KMS-11 (cell line): ENCODE results near the gene DENND1A.

Experiments
- H2AFZ ChIP-seq: fragments of 200-600 bp; sonication (generic); 2 replicates; pipeline ENCODE4 v1.6.1; 2016; ENCODE audit warnings: antibody characterized with exemption, mixed run types, low read depth
- H3K27ac ChIP-seq: fragments of 200-600 bp; sonication (generic); 2 replicates; pipeline ENCODE4 v1.6.1; 2016; ENCODE audit warnings: mild to moderate bottlenecking, mixed run types
- H3K27me3 ChIP-seq: fragments of 200-600 bp; sonication (generic); 2 replicates; pipeline ENCODE4 v1.6.1; 2017; ENCODE audit warnings: mild to moderate bottlenecking, low read depth, mixed run types, moderate library complexity; ENCODE audit not compliant: insufficient read depth
- H3K36me3 ChIP-seq: fragments of 200-600 bp; sonication (generic); 2 replicates; pipeline ENCODE4 v1.6.1; 2017; ENCODE audit warnings: mild to moderate bottlenecking, mixed run types; ENCODE audit not compliant: insufficient read depth
- H3K4me1 ChIP-seq: fragments of 200-600 bp; sonication (generic); 2 replicates; pipeline ENCODE4 v1.6.1; 2016; ENCODE audit warnings: mild to moderate bottlenecking, low read depth, mixed run types; ENCODE audit not compliant: poor library complexity, severe bottlenecking
- H3K4me2 ChIP-seq: fragments of 200-600 bp; sonication (generic); 2 replicates; pipeline ENCODE4 v1.7.0; 2016; ENCODE audit warnings: mild to moderate bottlenecking, mixed run types
- H3K4me3 ChIP-seq: fragments of 200-600 bp; sonication (generic); IDR thresholded peaks from 2 replicates; pipeline ENCODE4 v1.6.1; 2017; ENCODE audit warnings: low read depth, low read length, mixed read lengths; ENCODE audit not compliant: insufficient read depth
- H3K79me2 ChIP-seq: fragments of 200-600 bp; sonication (generic); 2 replicates; pipeline ENCODE4 v1.6.1; 2016; ENCODE audit warnings: low read depth, mixed run types; ENCODE audit not compliant: insufficient read depth
- H3K9ac ChIP-seq: fragments of 200-600 bp; sonication (generic); 2 replicates; pipeline ENCODE4 v1.6.1; 2016; ENCODE audit warnings: mild to moderate bottlenecking, mixed run types
- H4K20me1 ChIP-seq: fragments of 200-600 bp; sonication (generic); 2 replicates; pipeline ENCODE4 v1.6.1; 2016; ENCODE audit warnings: mild to moderate bottlenecking, mixed run types; ENCODE audit not compliant: insufficient read depth
- CTCF ChIP-seq: fragments of 200-600 bp; sonication (generic); conservative IDR thresholded peaks from 2 replicates; pipeline ENCODE4 v1.6.1; 2017; ENCODE audit warnings: low read depth, mild to moderate bottlenecking, antibody characterized with exemption, low read length, moderate library complexity, mixed read lengths

DENND1A gene

GRCh38 chr9:123954518-123955280 is 24.8 kb upstream of the DENND1A start:
- Histone ChIP-seq H3K79me2 (no peaks in the 10 kb centered on the region), H4K20me1 (no peaks in the 10 kb centered on the region), H3K27ac (no peak overlapping the region), H3K27me3 (no peaks in the 10 kb centered on the region), H3K36me3 (no peaks in the 10 kb centered on the region), H3K4me1 (no peaks in the 10 kb centered on the region), H3K4me2 (no peak overlapping the region), H3K4me3 (no peak overlapping the region), H3K9ac (no peak overlapping the region), H2AFZ (no peak overlapping the region)
- TF ChIP-seq CTCF = no peak

GRCh38 chr9:123952641-123953495 is 22.9 kb upstream of the DENND1A start:
- Histone ChIP-seq H3K9ac (no peak overlapping the region), H3K36me3 (no peaks in the 10 kb centered on the region), H3K79me2 (no peaks in the 10 kb centered on the region), H3K27me3 (no peaks in the 10 kb centered on the region), H3K4me1 (no peaks in the 10 kb centered on the region), H3K27ac (no peak overlapping the region), H2AFZ (no peak overlapping the region), H4K20me1 (no peaks in the 10 kb centered on the region), H3K4me3 (no peak overlapping the region), H3K4me2 (no peak overlapping the region)
- no peak for TF ChIP-seq CTCF

- no peaks in the 10 kb centered on the region for H3K79me2 ChIP-seq
- TF ChIP-seq CTCF = no peak
- no peaks in the 10 kb centered on the region for H4K20me1 ChIP-seq
- H3K4me2 ChIP-seq = no peak overlapping the region
- no peaks in the 10 kb centered on the region for H3K36me3 ChIP-seq
- no peak overlapping the region for H2AFZ ChIP-seq
- H3K4me1 ChIP-seq = no peaks in the 10 kb centered on the region
- no peak overlapping the region for H3K4me3 ChIP-seq
- no peak overlapping the region for H3K9ac ChIP-seq
- H3K27me3 ChIP-seq = no peaks in the 10 kb centered on the region
- no peak overlapping the region for H3K27ac ChIP-seq
Measured at GRCh38 chr9:123948286-123948685, 18.4 kb upstream of the DENND1A start.

- Histone ChIP-seq H3K4me3 (no peak overlapping the region), H3K4me1 (no peaks in the 10 kb centered on the region), H3K27ac (no peak overlapping the region), H3K79me2 (no peaks in the 10 kb centered on the region), H3K9ac (no peak overlapping the region), H4K20me1 (no peaks in the 10 kb centered on the region), H3K4me2 (no peak overlapping the region), H2AFZ (no peak overlapping the region), H3K27me3 (no peaks in the 10 kb centered on the region), H3K36me3 (no peaks in the 10 kb centered on the region)
- no peak for TF ChIP-seq CTCF
Measured at GRCh38 chr9:123947326-123947725, 17.4 kb upstream of the DENND1A start.
